Activated naive CD8-positive, alpha-beta T cell treated with anti-CD3 and anti-CD28 coated beads for 36 hours (primary cell): ENCODE results near the gene AGR2. TPM values are rescaled to one million over a fixed set of nuclear protein-coding genes. Genes with fewer than 3 reads are reported as not detected.
"Not testable (repeated sequence)": the region's sequence is repeated elsewhere in the genome, so short reads cannot be mapped to it uniquely, and the experiment has no call there.

Experiments used
- DNase-seq: peaks from one replicate; pipeline ENCODE4 v3.0.0; 2021
- H3K27ac Mint-ChIP-seq: one replicate; pipeline ENCODE4 v1.8.0; 2022; ENCODE audit warnings: mild to moderate bottlenecking, moderate library complexity, mixed read lengths
- H3K27me3 Mint-ChIP-seq: one replicate; pipeline ENCODE4 v1.8.0; 2022; ENCODE audit warnings: mild to moderate bottlenecking, mixed read lengths
- H3K36me3 Mint-ChIP-seq: one replicate; pipeline ENCODE4 v1.8.0; 2021; ENCODE audit warnings: mild to moderate bottlenecking, mixed read lengths
- H3K4me1 Mint-ChIP-seq: one replicate; pipeline ENCODE4 v1.8.0; 2021; ENCODE audit warnings: mixed read lengths
- H3K4me3 Mint-ChIP-seq: one replicate; pipeline ENCODE4 v1.8.0; 2022; ENCODE audit warnings: mild to moderate bottlenecking, moderate library complexity, mixed read lengths
- H3K9me3 Mint-ChIP-seq: one replicate; pipeline ENCODE4 v1.8.0; 2022; ENCODE audit warnings: mixed read lengths
- total RNA-seq, 2 experiments: library from RNA; stranded (reverse); gene quantifications; one replicate each; pipeline ENCODE4 v1.2.3, GENCODE V29; 2021

Gene AGR2
- total RNA-seq, result not detected

GRCh38 chr7:16804674-16805439 lies at the start of gene AGR2:
TSS of gene AGR2 (minus strand) at chr7:16804999. CDS start at chr7:16801796, 3,203 bp downstream.
- no peak within 1 kb of the TSS for H3K4me3 Mint-ChIP-seq
- H3K36me3 Mint-ChIP-seq, result no peaks in the 10 kb centered on the region
- no peak within 1 kb of the TSS for H3K27ac Mint-ChIP-seq
- H3K27me3 Mint-ChIP-seq, result peaks cover 4% of the 10 kb centered on the region
- no peaks in the 10 kb centered on the region for H3K9me3 Mint-ChIP-seq
- H3K4me1 Mint-ChIP-seq, result no peaks in the 10 kb centered on the region
- DNase-seq, result no peak

- not testable (repeated sequence) for H3K27ac Mint-ChIP-seq, H3K36me3 Mint-ChIP-seq, H3K4me3 Mint-ChIP-seq, H3K4me1 Mint-ChIP-seq, H3K9me3 Mint-ChIP-seq, DNase-seq
- H3K27me3 Mint-ChIP-seq, result peaks cover 27% of the 10 kb centered on the region
These were observed 48.4 kb upstream of the AGR2 start for GRCh38 chr7:16853189-16853588.

- H3K27me3 Mint-ChIP-seq, result peaks cover 27% of the 10 kb centered on the region
- no peaks in the 10 kb centered on the region for H3K9me3 Mint-ChIP-seq
- no peaks in the 10 kb centered on the region for H3K36me3 Mint-ChIP-seq
- no peak for DNase-seq
- H3K27ac Mint-ChIP-seq, result no peak overlapping the region
- peaks cover 6% of the 10 kb centered on the region for H3K4me1 Mint-ChIP-seq
- H3K4me3 Mint-ChIP-seq, result no peak overlapping the region
These were observed 47.0 kb upstream of the AGR2 start for GRCh38 chr7:16851829-16852228.

- Mint-ChIP-seq H3K36me3 (no peaks in the 10 kb centered on the region), H3K4me3 (no peak overlapping the region), H3K27ac (no peak overlapping the region), H3K9me3 (no peaks in the 10 kb centered on the region), H3K4me1 (peaks cover 6% of the 10 kb centered on the region), H3K27me3 (peaks cover 31% of the 10 kb centered on the region)
- no peak for DNase-seq
These were observed 46.0 kb upstream of the AGR2 start for GRCh38 chr7:16850614-16851466.

- no peaks in the 10 kb centered on the region for H3K9me3 Mint-ChIP-seq
- H3K27me3 Mint-ChIP-seq, result peaks cover 35% of the 10 kb centered on the region
- H3K4me1 Mint-ChIP-seq, result peaks cover 6% of the 10 kb centered on the region
- no peak overlapping the region for H3K4me3 Mint-ChIP-seq
- no peak overlapping the region for H3K27ac Mint-ChIP-seq
- no peak for DNase-seq
- no peaks in the 10 kb centered on the region for H3K36me3 Mint-ChIP-seq
These were observed 44.7 kb upstream of the AGR2 start for GRCh38 chr7:16849296-16850148.

GRCh38 chr7:16847381-16847860 lies 42.6 kb upstream of the AGR2 start:
- peaks cover 33% of the 10 kb centered on the region for H3K27me3 Mint-ChIP-seq

GRCh38 chr7:16846601-16847165 lies 41.9 kb upstream of the AGR2 start:
- H3K9me3 Mint-ChIP-seq, result no peaks in the 10 kb centered on the region
- H3K27me3 Mint-ChIP-seq, result peaks cover 27% of the 10 kb centered on the region
- no peaks in the 10 kb centered on the region for H3K36me3 Mint-ChIP-seq
- no peak overlapping the region for H3K4me3 Mint-ChIP-seq
- peaks cover 4% of the 10 kb centered on the region for H3K4me1 Mint-ChIP-seq
- DNase-seq, result no peak
- H3K27ac Mint-ChIP-seq, result no peak overlapping the region

More at GRCh38 chr7:16847381-16847860, 42.6 kb upstream of the AGR2 start:
- no peak overlapping the region for H3K27ac Mint-ChIP-seq
- H3K4me1 Mint-ChIP-seq, result peaks cover 6% of the 10 kb centered on the region
- no peak for DNase-seq
- no peaks in the 10 kb centered on the region for H3K36me3 Mint-ChIP-seq
- H3K4me3 Mint-ChIP-seq, result no peak overlapping the region
- no peaks in the 10 kb centered on the region for H3K9me3 Mint-ChIP-seq

- Mint-ChIP-seq H3K27ac (no peak overlapping the region), H3K27me3 (peaks cover 20% of the 10 kb centered on the region), H3K4me1 (no peaks in the 10 kb centered on the region), H3K9me3 (no peaks in the 10 kb centered on the region), H3K36me3 (no peaks in the 10 kb centered on the region), H3K4me3 (no peak overlapping the region)
- DNase-seq, result no peak
These were observed 40.9 kb upstream of the AGR2 start for GRCh38 chr7:16845746-16846145.

GRCh38 chr7:16841681-16842080 lies 36.9 kb upstream of the AGR2 start:
- Mint-ChIP-seq H3K9me3 (no peaks in the 10 kb centered on the region), H3K4me3 (no peak overlapping the region), H3K27ac (no peak overlapping the region), H3K36me3 (no peaks in the 10 kb centered on the region), H3K4me1 (no peaks in the 10 kb centered on the region), H3K27me3 (peaks cover 7% of the 10 kb centered on the region)
- no peak for DNase-seq

- no peaks in the 10 kb centered on the region for H3K4me1 Mint-ChIP-seq
- H3K4me3 Mint-ChIP-seq, result no peak overlapping the region
- DNase-seq, result no peak
- no peak overlapping the region for H3K27ac Mint-ChIP-seq
- no peaks in the 10 kb centered on the region for H3K27me3 Mint-ChIP-seq
- no peaks in the 10 kb centered on the region for H3K36me3 Mint-ChIP-seq
- H3K9me3 Mint-ChIP-seq, result no peaks in the 10 kb centered on the region
These were observed 35.3 kb upstream of the AGR2 start for GRCh38 chr7:16840094-16840493.

- H3K36me3 Mint-ChIP-seq, result no peaks in the 10 kb centered on the region
- H3K4me1 Mint-ChIP-seq, result no peaks in the 10 kb centered on the region
- no peak overlapping the region for H3K27ac Mint-ChIP-seq
- no peak for DNase-seq
- H3K4me3 Mint-ChIP-seq, result no peak overlapping the region
- H3K27me3 Mint-ChIP-seq, result no peaks in the 10 kb centered on the region
- no peaks in the 10 kb centered on the region for H3K9me3 Mint-ChIP-seq
These were observed 34.8 kb upstream of the AGR2 start for GRCh38 chr7:16839646-16840045.

GRCh38 chr7:16838891-16839290 lies 34.1 kb upstream of the AGR2 start:
- no peaks in the 10 kb centered on the region for H3K36me3 Mint-ChIP-seq

GRCh38 chr7:16838386-16838785 lies 33.6 kb upstream of the AGR2 start:
- Mint-ChIP-seq H3K36me3 (no peaks in the 10 kb centered on the region), H3K27me3 (no peaks in the 10 kb centered on the region), H3K9me3 (no peaks in the 10 kb centered on the region), H3K4me3 (no peak overlapping the region), H3K27ac (no peak overlapping the region), H3K4me1 (no peaks in the 10 kb centered on the region)
- no peak for DNase-seq

More at GRCh38 chr7:16838891-16839290, 34.1 kb upstream of the AGR2 start:
- Mint-ChIP-seq H3K27ac (no peak overlapping the region), H3K4me1 (no peaks in the 10 kb centered on the region), H3K27me3 (no peaks in the 10 kb centered on the region), H3K4me3 (no peak overlapping the region), H3K9me3 (no peaks in the 10 kb centered on the region)
- DNase-seq, result no peak

- Mint-ChIP-seq H3K4me1 (no peaks in the 10 kb centered on the region), H3K27ac (no peak overlapping the region), H3K36me3 (no peaks in the 10 kb centered on the region), H3K4me3 (no peak overlapping the region), H3K27me3 (no peaks in the 10 kb centered on the region), H3K9me3 (no peaks in the 10 kb centered on the region)
- no peak for DNase-seq
These were observed 31.7 kb upstream of the AGR2 start for GRCh38 chr7:16836481-16836880.
